Measurements from ENCODE around the gene RNF208.

The RNF208 gene

GRCh38 chr9:137172901-137173795 lies 48.9 kb downstream of the RNF208 start:
- DNase-seq = no peak

GRCh38 chr9:137171149-137171900 lies 50.7 kb downstream of the RNF208 start:
- DNase-seq = no peak

GRCh38 chr9:137170486-137171148 lies 51.4 kb downstream of the RNF208 start:
- DNase-seq = no peak
